ENCODE results near the gene CHPF2. TPM values are rescaled to one million over a fixed set of nuclear protein-coding genes. Genes with fewer than 3 reads are reported as not detected.

The CHPF2 gene
- total and polyA plus RNA-seq, 10 donors = 16.3 to 55.4 (median 43.7) TPM

DNA sequence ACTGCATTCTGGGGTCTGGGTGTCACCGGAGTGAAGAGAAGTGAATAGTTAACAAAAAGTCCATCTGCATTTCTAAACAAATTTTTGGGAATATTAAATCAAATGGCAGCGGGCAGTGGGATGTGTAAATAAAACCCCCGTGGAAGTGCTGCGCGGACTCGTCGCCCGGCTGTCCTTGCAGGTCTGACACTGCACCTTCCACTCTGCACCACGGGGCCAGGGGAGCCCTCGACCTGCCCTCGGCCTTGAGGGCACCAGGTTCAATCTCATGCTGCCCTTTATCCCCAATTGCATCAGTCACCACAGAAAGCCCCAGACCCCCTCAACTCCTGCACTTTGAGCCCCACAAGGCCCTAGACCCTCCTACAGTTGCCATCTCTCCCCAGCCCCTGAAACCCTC, 22.6 kb downstream of the CHPF2 start:
- peaks cover 4 to 33% (median 26%) of the 10 kb centered on the region in 6 donors for H3K4me1 ChIP-seq
- H3K36me3 ChIP-seq = no peaks in the 10 kb centered on the region
- WGBS, 5 donors = 86 to 90% (median 88%) methylated on average over 11 of the region's 11 CpGs
- DNase-seq = no peak
- H3K9me3 ChIP-seq = no peaks in the 10 kb centered on the region
- TF ChIP-seq POLR2A (IDR thresholded peaks at IDR 0.05) (no peak), CTCF (IDR thresholded peaks at IDR 0.05 in 8 of 11, conservative IDR thresholded peaks at IDR 0.05 in 3 of 11) (no peak), POLR2AphosphoS5 (IDR thresholded peaks at IDR 0.05) (no peak)
- no peak overlapping the region for H3K27ac ChIP-seq
- intact Hi-C loops (cut with DNase I; ENCODE audit: low total_unique reads) = no loop called here
- H3K4me3 ChIP-seq = no peak overlapping the region
- peaks cover 0 to 69% (median 4%) of the 10 kb centered on the region in 7 donors for H3K27me3 ChIP-seq (replicated peaks in 1 of 7)

GRCh38 chr7:151255390-151255789, 23.1 kb downstream of the CHPF2 start:
- Histone ChIP-seq H3K27ac (no peak overlapping the region), H3K9me3 (no peaks in the 10 kb centered on the region), H3K27me3 (replicated peaks in 1 of 7) (peaks cover 0 to 65% (median 4%) of the 10 kb centered on the region in 7 donors), H3K36me3 (no peaks in the 10 kb centered on the region), H3K4me1 (peaks cover 4 to 28% (median 21%) of the 10 kb centered on the region in 6 donors), H3K4me3 (no peak overlapping the region)
- no peak for TF ChIP-seq POLR2A (IDR thresholded peaks at IDR 0.05)
- no peak for DNase-seq
- WGBS, 5 donors = 66 to 79% (median 76%) methylated on average over 7 of the region's 7 CpGs
- intact Hi-C loops (cut with DNase I; ENCODE audit: low total_unique reads) = no loop called here

- WGBS, 5 donors = 68 to 84% (median 76%) methylated on average over 16 of the region's 16 CpGs
- H3K27ac ChIP-seq = no peak overlapping the region
- H3K27me3 ChIP-seq (replicated peaks in 1 of 7) = peaks cover 0 to 62% (median under 1%) of the 10 kb centered on the region in 7 donors
- intact Hi-C loops (cut with DNase I; ENCODE audit: low total_unique reads) = no loop called here
- H3K9me3 ChIP-seq = no peaks in the 10 kb centered on the region
- no peak overlapping the region for H3K4me3 ChIP-seq
- no peak for DNase-seq
- peaks cover 0 to 16% (median 10%) of the 10 kb centered on the region in 6 donors for H3K4me1 ChIP-seq
- no peaks in the 10 kb centered on the region for H3K36me3 ChIP-seq
- TF ChIP-seq CTCF (IDR thresholded peaks at IDR 0.05 in 8 of 11, conservative IDR thresholded peaks at IDR 0.05 in 3 of 11) = no peak
Measured at GRCh38 chr7:151256410-151257045, 24.2 kb downstream of the CHPF2 start.

DNA sequence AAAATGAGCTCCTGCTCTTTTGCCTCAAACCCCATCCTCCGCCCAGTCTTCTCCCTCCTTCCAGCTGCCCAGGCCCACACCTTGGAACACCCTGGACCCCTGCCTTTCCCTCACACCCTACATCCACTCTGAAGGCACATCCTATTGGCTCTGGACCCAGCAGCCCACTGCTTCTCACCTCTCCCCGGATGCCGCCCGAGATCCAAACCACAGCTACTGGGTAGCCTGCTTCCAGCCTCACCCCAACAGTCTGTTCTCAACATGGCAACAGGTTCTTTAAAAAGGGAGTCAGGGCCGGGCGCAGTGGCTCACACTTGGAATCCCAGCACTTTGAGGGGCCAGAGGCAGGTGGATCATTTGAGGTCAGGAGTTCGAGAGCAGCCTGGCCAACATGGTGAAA, 25.7 kb downstream of the CHPF2 start:
- peaks cover 0 to 47% (median 0%) of the 10 kb centered on the region in 7 donors for H3K27me3 ChIP-seq (replicated peaks in 1 of 7)
- no peak for TF ChIP-seq POLR2AphosphoS5 (IDR thresholded peaks at IDR 0.05)
- TF ChIP-seq CTCF (IDR thresholded peaks at IDR 0.05 in 8 of 11, conservative IDR thresholded peaks at IDR 0.05 in 3 of 11) = no peak
- no peak for TF ChIP-seq POLR2A (IDR thresholded peaks at IDR 0.05)

More for the DNA sequence above, 25.7 kb downstream of the CHPF2 start:
- Histone ChIP-seq H3K27ac (no peak overlapping the region), H3K4me3 (no peak overlapping the region), H3K9me3 (no peaks in the 10 kb centered on the region), H3K36me3 (no peaks in the 10 kb centered on the region), H3K4me1 (peaks cover 0 to 4% (median under 1%) of the 10 kb centered on the region in 6 donors)
- DNase-seq = no peak
- 89 to 95% (median 93%) methylated on average over 7 of the region's 7 CpGs for WGBS, 5 donors
- intact Hi-C loops (cut with DNase I; ENCODE audit: low total_unique reads) = no loop called here

All from spleen (tissue), 11 donors.